Parathyroid adenoma (tissue), 2 donors: ENCODE data around the gene SCFD2.
"Not testable (repeated sequence)": the region's sequence is repeated elsewhere in the genome, so short reads cannot be mapped to it uniquely, and the experiment has no call there.

Source experiments
- H2AFZ ChIP-seq: fragments of 300-600 bp; sonication (generic); one replicate; pipeline ENCODE4 v1.7.0; 2017; ENCODE audit warnings: antibody characterized with exemption, mild to moderate bottlenecking
- H3K27ac ChIP-seq: fragments of 300-600 bp; sonication (generic); one replicate; pipeline ENCODE4 v1.7.0; 2017
- H3K27me3 ChIP-seq: fragments of 300-600 bp; sonication (generic); one replicate; pipeline ENCODE4 v1.7.0; 2017; ENCODE audit warnings: low read length; ENCODE audit not compliant: control insufficient read depth, insufficient read depth
- H3K36me3 ChIP-seq: fragments of 300-600 bp; sonication (generic); one replicate; pipeline ENCODE4 v1.7.0; 2017; ENCODE audit warnings: low read length; ENCODE audit not compliant: control insufficient read depth, insufficient read depth
- H3K4me1 ChIP-seq: fragments of 300-600 bp; sonication (generic); one replicate; pipeline ENCODE4 v1.7.0; 2017; ENCODE audit warnings: control low read depth
- H3K4me2 ChIP-seq: fragments of 300-600 bp; sonication (generic); one replicate; pipeline ENCODE4 v1.7.0; 2017; ENCODE audit warnings: low read length
- H3K4me3 ChIP-seq: fragments of 300-600 bp; sonication (generic); one replicate; pipeline ENCODE4 v1.7.0; 2017; ENCODE audit warnings: low read depth, low read length
- H3K79me2 ChIP-seq: fragments of 300-600 bp; sonication (generic); one replicate; pipeline ENCODE4 v1.7.0; 2017; ENCODE audit warnings: control low read depth
- H3K9ac ChIP-seq: fragments of 300-600 bp; sonication (generic); one replicate; pipeline ENCODE4 v1.7.0; 2017; ENCODE audit warnings: mild to moderate bottlenecking
- H3K9me3 ChIP-seq: fragments of 300-600 bp; sonication (generic); one replicate; pipeline ENCODE4 v1.7.0; 2017; ENCODE audit warnings: low read length; ENCODE audit not compliant: control insufficient read depth
- TF ChIP-seq, protein P1 (sequence below): fragments of 300-600 bp; sonication (generic); IDR thresholded peaks from one replicate; pipeline ENCODE4 v1.7.0; 2017; ENCODE audit warnings: antibody characterized with exemption, mild to moderate bottlenecking
- donor health status: primary hyperparathyroidism.

SCFD2 gene

GRCh38 chr4:53039741-53040458 lies 326.0 kb downstream of the SCFD2 start:
- Histone ChIP-seq H3K9ac (no peak overlapping the region), H3K79me2 (no peaks in the 10 kb centered on the region), H3K27me3 (no peaks in the 10 kb centered on the region), H3K9me3 (no peaks in the 10 kb centered on the region), H3K27ac (no peak overlapping the region), H3K36me3 (no peaks in the 10 kb centered on the region), H3K4me1 (no peaks in the 10 kb centered on the region), H2AFZ (no peak overlapping the region), H3K4me2 (no peak overlapping the region), H3K4me3 (no peak overlapping the region)
- TF ChIP-seq, protein P1, sequence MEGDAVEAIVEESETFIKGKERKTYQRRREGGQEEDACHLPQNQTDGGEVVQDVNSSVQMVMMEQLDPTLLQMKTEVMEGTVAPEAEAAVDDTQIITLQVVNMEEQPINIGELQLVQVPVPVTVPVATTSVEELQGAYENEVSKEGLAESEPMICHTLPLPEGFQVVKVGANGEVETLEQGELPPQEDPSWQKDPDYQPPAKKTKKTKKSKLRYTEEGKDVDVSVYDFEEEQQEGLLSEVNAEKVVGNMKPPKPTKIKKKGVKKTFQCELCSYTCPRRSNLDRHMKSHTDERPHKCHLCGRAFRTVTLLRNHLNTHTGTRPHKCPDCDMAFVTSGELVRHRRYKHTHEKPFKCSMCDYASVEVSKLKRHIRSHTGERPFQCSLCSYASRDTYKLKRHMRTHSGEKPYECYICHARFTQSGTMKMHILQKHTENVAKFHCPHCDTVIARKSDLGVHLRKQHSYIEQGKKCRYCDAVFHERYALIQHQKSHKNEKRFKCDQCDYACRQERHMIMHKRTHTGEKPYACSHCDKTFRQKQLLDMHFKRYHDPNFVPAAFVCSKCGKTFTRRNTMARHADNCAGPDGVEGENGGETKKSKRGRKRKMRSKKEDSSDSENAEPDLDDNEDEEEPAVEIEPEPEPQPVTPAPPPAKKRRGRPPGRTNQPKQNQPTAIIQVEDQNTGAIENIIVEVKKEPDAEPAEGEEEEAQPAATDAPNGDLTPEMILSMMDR = no peak

- TF ChIP-seq, protein P1 = no peak
- H3K4me2 ChIP-seq = no peak overlapping the region
- no peaks in the 10 kb centered on the region for H3K79me2 ChIP-seq
- no peak overlapping the region for H2AFZ ChIP-seq
- no peak overlapping the region for H3K9ac ChIP-seq
- H3K4me1 ChIP-seq = no peaks in the 10 kb centered on the region
- no peak overlapping the region for H3K27ac ChIP-seq
- no peaks in the 10 kb centered on the region for H3K36me3 ChIP-seq
- no peaks in the 10 kb centered on the region for H3K9me3 ChIP-seq
- no peaks in the 10 kb centered on the region for H3K27me3 ChIP-seq
- H3K4me3 ChIP-seq = no peak overlapping the region
Observed at GRCh38 chr4:53037892-53038291, 328.0 kb downstream of the SCFD2 start.

DNA sequence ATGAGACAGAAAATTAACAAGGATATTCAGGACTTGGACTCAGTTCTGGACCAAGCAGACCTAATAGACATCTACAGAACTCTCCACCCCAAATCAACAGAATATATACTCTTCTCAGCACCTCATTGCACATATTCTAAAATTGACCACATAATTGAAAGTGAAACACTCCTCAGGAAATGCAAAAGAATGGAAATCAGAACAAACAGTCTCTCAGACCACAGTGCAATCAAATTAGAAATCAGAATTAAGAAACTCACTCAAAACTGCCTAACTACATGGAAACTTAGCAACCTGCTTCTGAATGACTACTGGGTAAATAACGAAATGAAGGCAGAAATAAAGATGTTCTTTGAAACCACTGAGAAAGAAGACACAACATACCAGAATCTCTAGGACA lies 333.0 kb downstream of the SCFD2 start:
- not testable (repeated sequence) for H3K9ac ChIP-seq, H3K27me3 ChIP-seq, H3K4me2 ChIP-seq, H3K36me3 ChIP-seq, H3K4me1 ChIP-seq, H3K27ac ChIP-seq, H2AFZ ChIP-seq, H3K4me3 ChIP-seq, H3K9me3 ChIP-seq, H3K79me2 ChIP-seq

DNA sequence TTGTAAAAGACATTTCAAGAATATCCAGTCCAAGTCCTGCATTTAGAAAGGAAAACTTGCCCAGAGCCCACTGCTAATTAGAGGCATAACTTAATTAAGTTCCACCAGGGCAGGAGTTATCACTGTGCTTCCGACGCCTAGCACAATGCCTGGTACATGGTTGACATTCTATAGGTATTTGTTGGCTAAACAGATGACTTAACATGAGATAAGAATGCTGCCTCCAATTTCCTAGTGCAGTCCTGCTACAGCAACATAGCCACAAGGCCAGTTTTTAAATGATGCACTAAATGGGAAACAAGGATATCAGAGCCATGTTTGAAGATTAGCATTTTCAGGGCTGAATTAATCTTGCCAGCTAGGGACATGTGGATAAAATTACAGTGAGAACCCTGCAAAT lies 339.6 kb downstream of the SCFD2 start:
- Histone ChIP-seq H3K36me3 (no peaks in the 10 kb centered on the region), H3K27ac (no peak overlapping the region), H3K4me2 (no peak overlapping the region), H2AFZ (no peak overlapping the region), H3K9me3 (no peaks in the 10 kb centered on the region), H3K4me3 (no peak overlapping the region), H3K79me2 (no peaks in the 10 kb centered on the region), H3K27me3 (no peaks in the 10 kb centered on the region), H3K9ac (no peak overlapping the region), H3K4me1 (no peaks in the 10 kb centered on the region)
- TF ChIP-seq, protein P1 = no peak

DNA sequence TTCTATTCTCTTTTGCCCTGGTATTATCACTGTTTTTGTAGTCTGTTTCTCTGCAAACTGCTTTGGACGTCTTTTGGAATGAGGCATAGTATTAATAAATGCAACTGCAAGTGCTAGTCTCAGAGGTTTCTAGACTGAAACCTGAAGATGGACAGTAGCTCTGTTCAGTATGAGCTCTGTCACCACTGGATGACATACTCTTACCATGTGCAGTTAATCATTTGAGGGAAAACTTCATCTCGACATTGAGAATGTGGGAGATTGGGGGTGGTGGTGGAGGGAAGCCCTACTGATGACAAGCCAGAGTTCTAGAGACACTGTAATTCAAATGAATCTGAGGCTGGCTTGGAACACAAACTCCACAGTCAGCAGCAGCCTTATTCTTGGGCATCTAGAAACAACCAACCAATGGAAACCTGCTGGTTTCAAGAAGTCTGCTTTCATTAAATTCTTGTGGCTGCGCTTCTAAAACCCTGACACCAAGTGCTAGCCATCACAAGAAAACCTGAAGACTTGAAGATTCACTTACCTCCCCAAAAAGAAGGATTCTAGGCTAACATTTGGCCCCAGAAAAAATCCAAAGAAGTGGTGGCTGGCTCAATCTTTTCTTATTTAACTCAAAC lies 342.1 kb downstream of the SCFD2 start:
- no peaks in the 10 kb centered on the region for H3K9me3 ChIP-seq
- no peak overlapping the region for H2AFZ ChIP-seq
- H3K27ac ChIP-seq = no peak overlapping the region
- H3K4me1 ChIP-seq = no peaks in the 10 kb centered on the region
- no peaks in the 10 kb centered on the region for H3K36me3 ChIP-seq
- no peaks in the 10 kb centered on the region for H3K79me2 ChIP-seq
- no peak overlapping the region for H3K4me2 ChIP-seq
- H3K27me3 ChIP-seq = no peaks in the 10 kb centered on the region
- H3K9ac ChIP-seq = no peak overlapping the region
- TF ChIP-seq, protein P1 = no peak
- no peak overlapping the region for H3K4me3 ChIP-seq
